MG63 (cell line): Measurements from ENCODE around the gene MCC. TPM values are rescaled to one million over a fixed set of nuclear protein-coding genes. Genes with fewer than 3 reads are reported as not detected.

Experiments used
- DNase-seq: peaks from one replicate; pipeline ENCODE4 v3.0.0-alpha.2; 2020
- H3K27me3 ChIP-seq: fragments of 250-450 bp; sonication (Bioruptor Pico); 2 replicates; pipeline ENCODE4 v1.5.1; 2020; ENCODE audit warnings: mild to moderate bottlenecking, moderate library complexity
- H3K36me3 ChIP-seq: fragments of 250-450 bp; sonication (Bioruptor Pico); 2 replicates; pipeline ENCODE4 v1.5.1; 2020; ENCODE audit warnings: mild to moderate bottlenecking, moderate library complexity
- H3K4me3 ChIP-seq: fragments of 250-450 bp; sonication (Bioruptor Pico); 2 replicates; pipeline ENCODE4 v1.5.1; 2020; ENCODE audit warnings: mild to moderate bottlenecking, moderate library complexity
- H3K9me3 ChIP-seq: fragments of 250-450 bp; sonication (Bioruptor Pico); 2 replicates; pipeline ENCODE4 v1.5.1; 2020; ENCODE audit warnings: mild to moderate bottlenecking, moderate library complexity
- total RNA-seq: library from RNA; depleted of rRNA; stranded (reverse); fragments of >200 nt; shearing (Covaris generic); gene quantifications from 2 replicates; pipeline ENCODE4 v1.2.3, GENCODE V29; 2014; ENCODE audit warnings: low replicate concordance

Gene MCC
- total RNA-seq, 1 experiment from 2014 or later = 7.1 TPM

- H3K36me3 ChIP-seq = no peaks in the 10 kb centered on the region
- no peak for DNase-seq
- no peak overlapping the region for H3K4me3 ChIP-seq
- H3K27me3 ChIP-seq = no peaks in the 10 kb centered on the region
- peaks cover 11% of the 10 kb centered on the region; the same call in 1 of the 2 replicates for H3K9me3 ChIP-seq
These were observed 123.8 kb downstream of the MCC start for GRCh38 chr5:113364466-113364865.

GRCh38 chr5:113361701-113362100 lies 126.6 kb downstream of the MCC start:
- DNase-seq = no peak
- Histone ChIP-seq H3K9me3 (peaks cover 11% of the 10 kb centered on the region; the same call in 1 of the 2 replicates), H3K4me3 (no peak overlapping the region), H3K27me3 (no peaks in the 10 kb centered on the region), H3K36me3 (no peaks in the 10 kb centered on the region)

- DNase-seq = no peak
- Histone ChIP-seq H3K27me3 (no peaks in the 10 kb centered on the region), H3K36me3 (no peaks in the 10 kb centered on the region)
These were observed 128.8 kb downstream of the MCC start for GRCh38 chr5:113359419-113359818.

GRCh38 chr5:113358696-113359095 lies 129.6 kb downstream of the MCC start:
- H3K27me3 ChIP-seq = no peaks in the 10 kb centered on the region
- DNase-seq = no peak
- no peaks in the 10 kb centered on the region for H3K36me3 ChIP-seq

More at GRCh38 chr5:113359419-113359818, 128.8 kb downstream of the MCC start:
- no peak overlapping the region for H3K4me3 ChIP-seq
- peaks cover 4% of the 10 kb centered on the region; the same call in 1 of the 2 replicates for H3K9me3 ChIP-seq

GRCh38 chr5:113357696-113358476 lies 130.4 kb downstream of the MCC start:
- Histone ChIP-seq H3K36me3 (no peaks in the 10 kb centered on the region), H3K9me3 (no peaks in the 10 kb centered on the region), H3K27me3 (no peaks in the 10 kb centered on the region), H3K4me3 (no peak overlapping the region)
- no peak for DNase-seq

More at GRCh38 chr5:113358696-113359095, 129.6 kb downstream of the MCC start:
- 0 out of 2 replicates have a peak, but pooled peaks cover 1% of the 10 kb centered on the region for H3K9me3 ChIP-seq
- H3K4me3 ChIP-seq = no peak overlapping the region

- DNase-seq = no peak
- peaks cover 1% of the 10 kb centered on the region; the same call in 1 of the 2 replicates for H3K27me3 ChIP-seq
- no peaks in the 10 kb centered on the region for H3K9me3 ChIP-seq
- H3K36me3 ChIP-seq = no peaks in the 10 kb centered on the region
- H3K4me3 ChIP-seq = no peak overlapping the region
These were observed 131.8 kb downstream of the MCC start for GRCh38 chr5:113356487-113356886.

- H3K4me3 ChIP-seq = no peak overlapping the region
- peaks cover 4% of the 10 kb centered on the region for H3K27me3 ChIP-seq
- no peak for DNase-seq
- no peaks in the 10 kb centered on the region; the same call in 1 of the 2 replicates for H3K9me3 ChIP-seq
- H3K36me3 ChIP-seq = no peaks in the 10 kb centered on the region
These were observed 134.2 kb downstream of the MCC start for GRCh38 chr5:113354055-113354454.

GRCh38 chr5:113347572-113347971 lies 140.7 kb downstream of the MCC start:
- no peak for DNase-seq
- Histone ChIP-seq H3K27me3 (peaks cover 6% of the 10 kb centered on the region), H3K9me3 (peaks cover 5% of the 10 kb centered on the region; the same call in 1 of the 2 replicates), H3K36me3 (no peaks in the 10 kb centered on the region), H3K4me3 (no peak overlapping the region)

GRCh38 chr5:113344973-113345940 lies 143.0 kb downstream of the MCC start:
- H3K4me3 ChIP-seq = no peak overlapping the region
- H3K36me3 ChIP-seq = no peaks in the 10 kb centered on the region
- peaks cover 2% of the 10 kb centered on the region; the same call in 1 of the 2 replicates for H3K27me3 ChIP-seq
- H3K9me3 ChIP-seq = peaks cover 5% of the 10 kb centered on the region; the same call in 1 of the 2 replicates
- no peak for DNase-seq

GRCh38 chr5:113343343-113343742 lies 144.9 kb downstream of the MCC start:
- H3K9me3 ChIP-seq = peaks cover 5% of the 10 kb centered on the region; the same call in 1 of the 2 replicates
- no peaks in the 10 kb centered on the region for H3K36me3 ChIP-seq
- H3K4me3 ChIP-seq = no peak overlapping the region
- no peak for DNase-seq
- no peaks in the 10 kb centered on the region; the same call in 1 of the 2 replicates for H3K27me3 ChIP-seq

- H3K36me3 ChIP-seq = no peaks in the 10 kb centered on the region
- no peak for DNase-seq
- H3K27me3 ChIP-seq = no peaks in the 10 kb centered on the region
- peaks cover 2% of the 10 kb centered on the region; the same call in 1 of the 2 replicates for H3K9me3 ChIP-seq
- H3K4me3 ChIP-seq = no peak overlapping the region
These were observed 147.7 kb downstream of the MCC start for GRCh38 chr5:113340537-113340936.

GRCh38 chr5:113338628-113339027 lies 149.6 kb downstream of the MCC start:
- Histone ChIP-seq H3K27me3 (no peaks in the 10 kb centered on the region), H3K9me3 (no peaks in the 10 kb centered on the region), H3K36me3 (no peaks in the 10 kb centered on the region), H3K4me3 (no peak overlapping the region)
- peak; percentile 40 for DNase-seq

GRCh38 chr5:113337515-113338415 lies 150.5 kb downstream of the MCC start:
- peak; percentile 47 for DNase-seq
- no peaks in the 10 kb centered on the region for H3K9me3 ChIP-seq

GRCh38 chr5:113336975-113337374 lies 151.3 kb downstream of the MCC start:
- Histone ChIP-seq H3K36me3 (no peaks in the 10 kb centered on the region), H3K27me3 (no peaks in the 10 kb centered on the region), H3K9me3 (no peaks in the 10 kb centered on the region), H3K4me3 (no peak overlapping the region)
- DNase-seq = peak; percentile 70

More at GRCh38 chr5:113337515-113338415, 150.5 kb downstream of the MCC start:
- Histone ChIP-seq H3K36me3 (no peaks in the 10 kb centered on the region), H3K4me3 (no peak overlapping the region), H3K27me3 (no peaks in the 10 kb centered on the region)

- Histone ChIP-seq H3K36me3 (no peaks in the 10 kb centered on the region), H3K9me3 (no peaks in the 10 kb centered on the region), H3K27me3 (no peaks in the 10 kb centered on the region), H3K4me3 (no peak overlapping the region)
- DNase-seq = no peak
These were observed 154.8 kb downstream of the MCC start for GRCh38 chr5:113333411-113333810.

- Histone ChIP-seq H3K36me3 (no peaks in the 10 kb centered on the region), H3K4me3 (no peak overlapping the region), H3K9me3 (no peaks in the 10 kb centered on the region; the same call in 1 of the 2 replicates), H3K27me3 (no peaks in the 10 kb centered on the region)
- DNase-seq = peak; percentile 55
These were observed 157.1 kb downstream of the MCC start for GRCh38 chr5:113331209-113331551.
